ENCODE results near the gene IMMP2L.
A peak's percentile ranks its signal among the peaks of the same experiment; 100 is the strongest.

Gene IMMP2L

DNA sequence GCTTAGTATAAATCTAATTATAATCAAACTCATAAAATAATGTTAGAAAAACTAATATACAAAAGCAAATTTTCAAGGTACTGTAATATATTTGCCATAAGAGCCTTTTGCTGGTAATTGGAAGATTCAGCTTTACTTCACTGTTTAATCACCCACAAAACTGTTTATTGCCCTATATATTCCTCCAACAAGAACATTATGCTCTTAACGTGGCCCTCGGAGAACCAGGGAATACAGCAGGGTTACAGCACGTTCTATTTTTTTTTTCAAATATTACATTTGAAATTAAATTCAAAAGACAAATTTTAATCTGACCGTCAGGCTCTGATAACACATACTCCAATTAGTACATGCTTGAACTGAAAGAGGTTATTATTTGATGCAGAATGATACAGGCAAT is 807.6 kb downstream of the IMMP2L start:
- peaks cover 3% of the 10 kb centered on the region for H3K9me3 Mint-ChIP-seq
- H3K36me3 Mint-ChIP-seq (ENCODE audit: low read depth): no peaks in the 10 kb centered on the region
- H3K4me3 Mint-ChIP-seq: no peak overlapping the region
- H3K27ac Mint-ChIP-seq: no peak overlapping the region
- TF ChIP-seq CTCF (IDR thresholded peaks at IDR 0.05; ENCODE audit: unreplicated experiment in 3 of 3): no peak
- peaks cover 11% of the 10 kb centered on the region for H3K4me1 Mint-ChIP-seq
- H3K27me3 Mint-ChIP-seq (ENCODE audit: low read depth): no peaks in the 10 kb centered on the region

- Mint-ChIP-seq H3K9me3 (peaks cover 25% of the 10 kb centered on the region), H3K27ac (no peak overlapping the region), H3K27me3 (ENCODE audit: low read depth) (no peaks in the 10 kb centered on the region), H3K4me3 (no peak overlapping the region), H3K36me3 (ENCODE audit: low read depth) (no peaks in the 10 kb centered on the region), H3K4me1 (no peaks in the 10 kb centered on the region)
- TF ChIP-seq CTCF (IDR thresholded peaks at IDR 0.05; ENCODE audit: unreplicated experiment in 3 of 3): no peak
Observed at GRCh38 chr7:110750931-110751605, 811.2 kb downstream of the IMMP2L start.

DNA sequence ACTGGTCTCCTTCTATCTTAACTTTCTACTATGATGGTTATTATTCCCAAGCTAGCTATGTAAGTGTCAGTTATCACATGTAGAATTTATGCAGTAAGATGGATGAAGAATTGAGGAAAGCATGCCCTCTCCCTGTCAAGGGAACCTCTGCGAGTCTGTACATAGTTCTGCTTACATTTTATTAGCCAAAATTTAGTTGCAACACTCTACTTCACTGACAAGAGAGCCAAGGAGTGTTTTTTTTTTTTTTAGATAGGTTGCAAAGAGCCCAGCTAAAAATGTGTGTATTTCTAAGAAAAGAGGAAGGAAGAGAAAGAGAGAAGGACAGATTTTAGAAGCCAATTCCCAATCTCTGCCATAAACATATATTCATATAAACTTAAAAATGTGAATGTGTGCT is 829.1 kb downstream of the IMMP2L start:
- no peaks in the 10 kb centered on the region for H3K36me3 Mint-ChIP-seq (ENCODE audit: low read depth)
- peaks cover 8% of the 10 kb centered on the region for H3K9me3 Mint-ChIP-seq
- no peaks in the 10 kb centered on the region for H3K27me3 Mint-ChIP-seq (ENCODE audit: low read depth)
- peaks cover 19% of the 10 kb centered on the region for H3K4me1 Mint-ChIP-seq
- no peak overlapping the region for H3K4me3 Mint-ChIP-seq
- no peak for TF ChIP-seq CTCF (IDR thresholded peaks at IDR 0.05; ENCODE audit: unreplicated experiment in 3 of 3)
- peak overlapping the region in 1 of 3 experiments; percentile 34 for H3K27ac Mint-ChIP-seq

DNA sequence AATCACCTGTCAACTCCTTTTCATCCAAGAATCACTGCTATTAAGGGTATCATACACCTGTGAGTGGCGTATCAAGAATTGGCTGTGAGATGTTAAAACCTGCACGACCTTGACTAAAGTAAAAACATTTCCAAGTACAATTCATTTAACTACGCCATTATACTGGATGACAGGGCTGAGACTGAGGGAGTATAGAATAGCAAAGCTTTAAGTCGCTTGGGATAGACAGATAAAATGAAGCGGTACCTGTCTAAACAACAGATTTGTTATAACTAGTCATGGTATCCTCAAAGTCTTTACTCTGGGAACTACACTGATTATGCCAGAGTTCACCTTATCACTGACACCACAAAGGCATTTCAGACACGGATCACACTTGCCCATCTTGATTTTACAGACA is 837.5 kb downstream of the IMMP2L start:
- Mint-ChIP-seq H3K36me3 (ENCODE audit: low read depth) (no peaks in the 10 kb centered on the region), H3K4me3 (no peak overlapping the region)

DNA sequence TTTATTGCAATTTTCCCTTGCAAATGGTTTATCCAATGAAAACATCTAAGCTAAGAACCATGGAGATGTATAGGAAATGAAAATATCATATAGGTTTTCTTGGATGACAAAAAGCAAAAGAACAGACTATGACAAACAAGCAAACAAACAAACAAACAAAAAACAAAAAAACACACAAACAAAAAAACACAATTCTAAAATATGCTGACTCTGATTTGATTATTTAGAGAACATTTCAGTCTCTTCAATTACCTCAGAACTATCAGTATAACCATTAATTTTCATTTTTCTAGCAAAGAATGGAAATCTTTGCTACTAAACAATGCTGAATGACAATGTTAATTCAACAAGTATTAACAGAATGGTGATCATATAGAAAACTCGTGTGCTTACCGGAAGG is 840.9 kb downstream of the IMMP2L start:
- Mint-ChIP-seq H3K27me3 (ENCODE audit: low read depth) (peaks cover 6% of the 10 kb centered on the region), H3K4me1 (peaks cover 37% of the 10 kb centered on the region), H3K9me3 (no peaks in the 10 kb centered on the region), H3K4me3 (no peak overlapping the region), H3K36me3 (ENCODE audit: low read depth) (no peaks in the 10 kb centered on the region), H3K27ac (no peak overlapping the region)
- no peak for TF ChIP-seq CTCF (IDR thresholded peaks at IDR 0.05; ENCODE audit: unreplicated experiment in 3 of 3)

More for the DNA sequence above, 837.5 kb downstream of the IMMP2L start:
- H3K9me3 Mint-ChIP-seq: no peaks in the 10 kb centered on the region
- TF ChIP-seq CTCF (IDR thresholded peaks at IDR 0.05; ENCODE audit: unreplicated experiment in 3 of 3): no peak
- peaks cover 10% of the 10 kb centered on the region for H3K4me1 Mint-ChIP-seq
- H3K27ac Mint-ChIP-seq: no peak overlapping the region
- H3K27me3 Mint-ChIP-seq (ENCODE audit: low read depth): peaks cover 6% of the 10 kb centered on the region

DNA sequence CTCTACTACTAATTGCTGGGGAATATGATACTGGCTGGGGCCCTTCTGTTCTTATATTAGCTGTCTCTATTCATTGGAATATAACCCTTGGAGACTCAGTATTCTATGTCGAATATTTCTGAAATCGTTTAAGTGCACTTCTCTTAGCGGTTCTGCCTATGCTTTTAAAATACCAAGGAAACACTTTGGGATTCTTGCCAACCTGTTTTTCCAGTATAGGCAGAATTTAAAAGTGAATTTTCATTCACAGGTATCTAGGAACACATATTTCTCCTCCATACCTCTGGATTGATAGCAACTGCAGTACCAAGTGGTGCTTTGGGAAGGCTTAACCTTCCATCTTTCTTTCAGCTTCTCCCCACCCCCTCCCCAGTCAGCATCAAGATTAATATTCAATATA is 841.7 kb downstream of the IMMP2L start:
- peaks cover 6% of the 10 kb centered on the region for H3K27me3 Mint-ChIP-seq (ENCODE audit: low read depth)
- peaks cover 37% of the 10 kb centered on the region for H3K4me1 Mint-ChIP-seq
- no peak overlapping the region for H3K4me3 Mint-ChIP-seq
- no peaks in the 10 kb centered on the region for H3K9me3 Mint-ChIP-seq
- peak overlapping the region in 2 of 3 experiments; percentile 43 to 85 for H3K27ac Mint-ChIP-seq
- no peak for TF ChIP-seq CTCF (IDR thresholded peaks at IDR 0.05; ENCODE audit: unreplicated experiment in 3 of 3)
- H3K36me3 Mint-ChIP-seq (ENCODE audit: low read depth): no peaks in the 10 kb centered on the region
